Psoas muscle (tissue), 8 donors: ENCODE data around the gene SFI1. TPM values are rescaled to one million over a fixed set of nuclear protein-coding genes. Genes with fewer than 3 reads are reported as not detected.
A peak's percentile ranks its signal among the peaks of the same experiment; 100 is the strongest.

ENCODE experiments used
- ATAC-seq, 4 donors: fragments of 200-7000 bp; cut with Tn5 transposase; one replicate each; pipeline ENCODE4 v1.9.1; 2020; ENCODE audit warnings: moderate library complexity in 3 of 4, mild to moderate bottlenecking in 2 of 4
- DNase-seq, 2 donors: peaks; one replicate each; pipeline ENCODE4 v3.0.0-alpha.2; 2020
- H3K27ac ChIP-seq: fragments of 200-600 bp; one replicate; pipeline ENCODE4 v1.8.0; 2022
- H3K27me3 ChIP-seq, 3 donors: fragments of 200-600 bp in 1 of 3; one replicate each; pipeline versions ENCODE4 v1.6.1 to v1.8.0; 2013 to 2022; ENCODE audit warnings: low read length in 2 of 3, mild to moderate bottlenecking in 2 of 3, moderate library complexity in 1 of 3; ENCODE audit not compliant: insufficient read depth in 3 of 3
- H3K36me3 ChIP-seq, 2 donors: fragments of 200-600 bp in 1 of 2; one replicate each; pipeline versions ENCODE4 v1.6.1 to v1.8.0; 2013 to 2022; ENCODE audit warnings: low read depth in 1 of 2, mild to moderate bottlenecking in 1 of 2, moderate library complexity in 1 of 2; ENCODE audit not compliant: insufficient read depth in 1 of 2
- H3K4me1 ChIP-seq: fragments of 200-600 bp; one replicate; pipeline ENCODE4 v1.8.0; 2022
- H3K4me3 ChIP-seq: fragments of 200-600 bp; one replicate; pipeline ENCODE4 v1.8.0; 2022; ENCODE audit warnings: mild to moderate bottlenecking
- H3K9me3 ChIP-seq: fragments of 200-600 bp; one replicate; pipeline ENCODE4 v1.8.0; 2022
- WGBS, 3 donors: extraction: QIAGEN DNeasy Blood & Tissue Kit; methylation state at CpG; one replicate each; pipeline versions ENCODE4 v1.1.6 to v1.1.7; 2013; 5-methylcytosine and 5-hydroxymethylcytosine counted together
- intact Hi-C, 2 donors: fragments of 100-400 bp; cut with DNase I; formaldehyde crosslinking; loops; one replicate each; pipeline versions ENCODE4 v1.11.0 to v1.14.2; 2022
- polyA plus RNA-seq, 3 donors: library from polyadenylated mRNA; stranded (reverse); fragments of 200-250 nt; gene quantifications; one replicate each; pipeline ENCODE4 v1.2.3, GENCODE V29; 2013
- total RNA-seq, 4 donors: library from RNA; stranded (reverse); fragmentation: NEBNext Ultra II Directional in 2 of 4; extraction: Animal tissue kit (Norgen Biotek cat#: 25700) in 2 of 4; gene quantifications; one replicate each; pipeline versions ENCODE4 v1.2.1 to v1.2.4, GENCODE V29; 2021 to 2023
- TF ChIP-seq, protein P1 (sequence below): fragments of 200-600 bp; IDR thresholded peaks from one replicate; pipeline ENCODE4 v1.8.0; 2022; ENCODE audit warnings: antibody characterized with exemption
- donor health status: healthy with polysubstance abuse.
- donor health status: DM: no; HTN: no; CAD: no; lungs with moderate emphysema.
- donor health status: Bipolar disorder and iron deficiency.
- donor health status: healthy.
- donor health status: DM: yes; HTN: yes; CAD: no.
- donor health status: DM: no; HTN: no; CAD: no.
- donor health status: DM: no; HTN: no; CAD: no.
- donor health status: DM: yes; HTN: yes; CAD: no.

The SFI1 gene
- total and polyA plus RNA-seq, 7 donors = 1.5 to 8.6 (median 3.9) TPM

DNA sequence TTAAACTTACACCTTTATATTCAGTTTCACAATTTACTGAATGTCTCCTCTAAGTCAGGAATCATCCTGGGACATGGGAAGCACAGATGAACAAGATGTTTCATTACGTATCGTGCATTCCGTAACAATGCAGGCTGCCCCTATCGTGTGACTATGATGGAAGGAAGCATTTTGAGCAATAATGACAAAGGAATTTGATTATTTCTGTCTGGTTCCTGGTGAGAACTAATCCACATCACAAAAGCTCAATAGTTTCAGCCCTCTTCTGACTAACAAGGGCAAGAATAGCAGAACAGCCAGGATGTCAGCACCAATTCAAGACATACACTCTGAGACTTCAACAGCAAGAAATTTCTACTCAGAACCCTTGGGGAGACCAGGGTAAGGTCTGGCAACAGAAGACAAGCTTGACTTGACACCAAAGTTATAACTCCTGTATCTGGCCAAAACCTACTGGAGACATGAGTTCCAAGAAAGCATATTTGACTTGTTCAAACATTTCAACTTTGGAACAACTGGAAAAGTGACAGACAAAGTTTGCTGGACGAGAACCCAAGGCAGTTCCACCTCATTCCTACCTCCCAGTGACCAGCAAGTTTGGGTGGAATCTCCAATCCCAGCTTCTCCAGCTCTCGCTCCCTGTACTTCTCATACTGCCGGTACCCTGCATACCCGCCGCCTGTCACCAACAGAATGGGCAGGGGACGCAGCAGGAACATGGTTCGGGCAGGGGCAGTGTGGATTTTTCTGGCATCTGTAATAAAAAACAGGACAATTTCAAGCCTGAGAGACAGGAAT is 151.4 kb downstream of the SFI1 start:
- no peak overlapping the region for H3K27ac ChIP-seq
- TF ChIP-seq, protein P1, sequence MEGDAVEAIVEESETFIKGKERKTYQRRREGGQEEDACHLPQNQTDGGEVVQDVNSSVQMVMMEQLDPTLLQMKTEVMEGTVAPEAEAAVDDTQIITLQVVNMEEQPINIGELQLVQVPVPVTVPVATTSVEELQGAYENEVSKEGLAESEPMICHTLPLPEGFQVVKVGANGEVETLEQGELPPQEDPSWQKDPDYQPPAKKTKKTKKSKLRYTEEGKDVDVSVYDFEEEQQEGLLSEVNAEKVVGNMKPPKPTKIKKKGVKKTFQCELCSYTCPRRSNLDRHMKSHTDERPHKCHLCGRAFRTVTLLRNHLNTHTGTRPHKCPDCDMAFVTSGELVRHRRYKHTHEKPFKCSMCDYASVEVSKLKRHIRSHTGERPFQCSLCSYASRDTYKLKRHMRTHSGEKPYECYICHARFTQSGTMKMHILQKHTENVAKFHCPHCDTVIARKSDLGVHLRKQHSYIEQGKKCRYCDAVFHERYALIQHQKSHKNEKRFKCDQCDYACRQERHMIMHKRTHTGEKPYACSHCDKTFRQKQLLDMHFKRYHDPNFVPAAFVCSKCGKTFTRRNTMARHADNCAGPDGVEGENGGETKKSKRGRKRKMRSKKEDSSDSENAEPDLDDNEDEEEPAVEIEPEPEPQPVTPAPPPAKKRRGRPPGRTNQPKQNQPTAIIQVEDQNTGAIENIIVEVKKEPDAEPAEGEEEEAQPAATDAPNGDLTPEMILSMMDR = no peak
- intact Hi-C loops = no loop called here
- 82 to 89% (median 84%) methylated on average over 11 of the region's 11 CpGs for WGBS, 3 donors
- peaks cover 6 to 48% of the 10 kb centered on the region in 2 donors for H3K36me3 ChIP-seq
- H3K9me3 ChIP-seq = no peaks in the 10 kb centered on the region
- no peak for ATAC-seq
- no peak for DNase-seq
- H3K4me3 ChIP-seq = no peak overlapping the region
- peaks cover 6% of the 10 kb centered on the region for H3K4me1 ChIP-seq
- no peaks in the 10 kb centered on the region for H3K27me3 ChIP-seq

DNA sequence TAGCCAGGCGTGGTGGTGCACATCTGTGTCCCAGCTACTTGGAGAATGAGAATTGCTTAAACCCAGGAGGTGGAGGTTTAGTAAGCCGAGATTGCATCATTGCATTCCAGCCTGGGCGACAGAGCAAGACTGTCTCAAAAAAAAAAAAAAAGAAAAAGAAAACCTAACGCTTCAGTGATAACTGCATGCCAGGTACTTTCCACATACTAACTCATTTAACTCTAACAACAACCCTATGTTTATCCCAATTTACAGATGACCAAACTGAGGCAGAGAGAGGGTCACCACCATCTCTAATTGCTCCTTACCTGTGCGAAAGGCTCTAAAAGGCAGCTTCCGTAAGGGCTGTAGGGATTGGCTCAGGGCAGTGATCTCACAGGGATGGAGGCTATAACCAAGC is 154.1 kb downstream of the SFI1 start:
- Histone ChIP-seq H3K4me1 (peaks cover 21% of the 10 kb centered on the region), H3K4me3 (no peak overlapping the region), H3K9me3 (no peaks in the 10 kb centered on the region), H3K27ac (no peak overlapping the region), H3K36me3 (peaks cover 6 to 44% of the 10 kb centered on the region in 2 donors), H3K27me3 (no peaks in the 10 kb centered on the region)
- DNase-seq (no peak), ATAC-seq (peak in 2 of 4 donors; percentile 28 to 45)
- 68 to 75% (median 72%) methylated on average over 6 of the region's 6 CpGs for WGBS, 3 donors
- TF ChIP-seq, protein P1 = no peak
- intact Hi-C loops = no loop called here

DNA sequence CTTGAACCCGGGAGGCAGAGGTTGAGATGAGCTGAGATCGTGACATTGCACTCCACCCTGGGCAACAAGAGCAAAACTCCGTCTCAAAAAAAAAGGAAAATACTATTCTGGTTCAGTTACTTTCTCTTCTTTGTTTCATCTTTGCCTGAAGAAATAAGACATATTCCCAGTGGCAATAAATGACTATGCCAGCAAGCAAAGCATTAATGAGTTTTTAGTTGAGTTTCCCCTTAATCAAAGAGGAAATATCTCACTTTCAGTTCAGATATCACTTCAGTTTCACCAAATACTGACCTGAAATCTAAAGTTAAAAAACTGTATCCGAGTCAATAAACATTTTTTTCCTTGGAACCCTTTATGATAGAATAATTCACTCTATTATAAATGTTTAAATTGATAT is 155.3 kb downstream of the SFI1 start:
- no peak overlapping the region for H3K4me3 ChIP-seq
- TF ChIP-seq, protein P1 = no peak
- H3K27me3 ChIP-seq = no peaks in the 10 kb centered on the region
- DNase-seq (no peak), ATAC-seq (no peak)
- peaks cover 6 to 33% of the 10 kb centered on the region in 2 donors for H3K36me3 ChIP-seq
- WGBS, 3 donors = 85 to 90% (median 88%) methylated on average over 4 of the region's 4 CpGs
- peaks cover 21% of the 10 kb centered on the region for H3K4me1 ChIP-seq
- intact Hi-C loops = no loop called here
- H3K27ac ChIP-seq = peak overlapping the region; percentile 5
- no peaks in the 10 kb centered on the region for H3K9me3 ChIP-seq

DNA sequence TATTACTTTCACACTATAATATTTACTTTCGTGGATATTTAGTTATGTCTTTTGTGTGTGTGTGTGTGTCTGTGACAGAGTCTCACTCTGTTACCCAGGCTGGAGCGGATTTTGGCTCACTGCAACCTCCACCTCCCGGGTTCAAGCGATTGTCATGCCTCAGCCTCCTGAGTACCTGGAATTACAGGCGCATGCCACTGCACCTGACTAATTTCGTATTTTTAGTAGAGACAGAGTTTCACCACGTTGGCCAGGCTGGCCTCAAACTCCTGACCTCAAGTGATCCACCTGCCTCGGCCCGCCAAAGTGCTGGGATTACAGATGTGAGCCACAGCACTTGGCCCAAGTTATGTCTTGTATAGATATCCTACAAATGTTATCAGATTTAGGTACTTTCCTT is 155.8 kb downstream of the SFI1 start:
- ATAC-seq (peak; percentile 63 to 78 (median 68)), DNase-seq (peak in 1 of 2 donors; percentile 60)
- intact Hi-C loops = no loop called here
- H3K9me3 ChIP-seq = no peaks in the 10 kb centered on the region
- H3K27ac ChIP-seq = peak overlapping the region; percentile 5
- peaks cover 2 to 29% of the 10 kb centered on the region in 2 donors for H3K36me3 ChIP-seq
- TF ChIP-seq, protein P1 = no peak
- no peak overlapping the region for H3K4me3 ChIP-seq
- H3K27me3 ChIP-seq = no peaks in the 10 kb centered on the region
- H3K4me1 ChIP-seq = peaks cover 21% of the 10 kb centered on the region
- WGBS, 3 donors = 39 to 48% (median 44%) methylated on average over 9 of the region's 9 CpGs
